KMS-11 (cell line): ENCODE measurements around the gene PKIB.

Source experiments
- H2AFZ ChIP-seq: fragments of 200-600 bp; sonication (generic); 2 replicates; pipeline ENCODE4 v1.6.1; 2016; ENCODE audit warnings: antibody characterized with exemption, mixed run types, low read depth
- H3K27ac ChIP-seq: fragments of 200-600 bp; sonication (generic); 2 replicates; pipeline ENCODE4 v1.6.1; 2016; ENCODE audit warnings: mild to moderate bottlenecking, mixed run types
- H3K27me3 ChIP-seq: fragments of 200-600 bp; sonication (generic); 2 replicates; pipeline ENCODE4 v1.6.1; 2017; ENCODE audit warnings: mild to moderate bottlenecking, low read depth, mixed run types, moderate library complexity; ENCODE audit not compliant: insufficient read depth
- H3K36me3 ChIP-seq: fragments of 200-600 bp; sonication (generic); 2 replicates; pipeline ENCODE4 v1.6.1; 2017; ENCODE audit warnings: mild to moderate bottlenecking, mixed run types; ENCODE audit not compliant: insufficient read depth
- H3K4me1 ChIP-seq: fragments of 200-600 bp; sonication (generic); 2 replicates; pipeline ENCODE4 v1.6.1; 2016; ENCODE audit warnings: mild to moderate bottlenecking, low read depth, mixed run types; ENCODE audit not compliant: poor library complexity, severe bottlenecking
- H3K4me2 ChIP-seq: fragments of 200-600 bp; sonication (generic); 2 replicates; pipeline ENCODE4 v1.7.0; 2016; ENCODE audit warnings: mild to moderate bottlenecking, mixed run types
- H3K4me3 ChIP-seq: fragments of 200-600 bp; sonication (generic); IDR thresholded peaks from 2 replicates; pipeline ENCODE4 v1.6.1; 2017; ENCODE audit warnings: low read depth, low read length, mixed read lengths; ENCODE audit not compliant: insufficient read depth
- H3K79me2 ChIP-seq: fragments of 200-600 bp; sonication (generic); 2 replicates; pipeline ENCODE4 v1.6.1; 2016; ENCODE audit warnings: low read depth, mixed run types; ENCODE audit not compliant: insufficient read depth
- H3K9ac ChIP-seq: fragments of 200-600 bp; sonication (generic); 2 replicates; pipeline ENCODE4 v1.6.1; 2016; ENCODE audit warnings: mild to moderate bottlenecking, mixed run types
- H4K20me1 ChIP-seq: fragments of 200-600 bp; sonication (generic); 2 replicates; pipeline ENCODE4 v1.6.1; 2016; ENCODE audit warnings: mild to moderate bottlenecking, mixed run types; ENCODE audit not compliant: insufficient read depth
- CTCF ChIP-seq: fragments of 200-600 bp; sonication (generic); conservative IDR thresholded peaks from 2 replicates; pipeline ENCODE4 v1.6.1; 2017; ENCODE audit warnings: low read depth, mild to moderate bottlenecking, antibody characterized with exemption, low read length, moderate library complexity, mixed read lengths

Gene PKIB

GRCh38 chr6:122609881-122610689 lies at the start of gene PKIB:
PKIB (plus strand) TSS chr6:122610405; CDS start chr6:122717795, 107,390 bp downstream.
- Histone ChIP-seq H3K4me2 (peak within 1 kb of the TSS; percentile 57), H3K9ac (peak within 1 kb of the TSS; percentile 32; the same call in 1 of the 2 replicates), H4K20me1 (no peaks in the 10 kb centered on the region), H3K27ac (no peak within 1 kb of the TSS), H3K4me3 (no peak within 1 kb of the TSS), H3K4me1 (peaks cover 6% of the 10 kb centered on the region), H3K79me2 (no peaks in the 10 kb centered on the region), H3K27me3 (no peaks in the 10 kb centered on the region), H2AFZ (peak within 1 kb of the TSS; percentile 88), H3K36me3 (no peaks in the 10 kb centered on the region)
- no peak; the same call in 1 of the 2 replicates for TF ChIP-seq CTCF

DNA sequence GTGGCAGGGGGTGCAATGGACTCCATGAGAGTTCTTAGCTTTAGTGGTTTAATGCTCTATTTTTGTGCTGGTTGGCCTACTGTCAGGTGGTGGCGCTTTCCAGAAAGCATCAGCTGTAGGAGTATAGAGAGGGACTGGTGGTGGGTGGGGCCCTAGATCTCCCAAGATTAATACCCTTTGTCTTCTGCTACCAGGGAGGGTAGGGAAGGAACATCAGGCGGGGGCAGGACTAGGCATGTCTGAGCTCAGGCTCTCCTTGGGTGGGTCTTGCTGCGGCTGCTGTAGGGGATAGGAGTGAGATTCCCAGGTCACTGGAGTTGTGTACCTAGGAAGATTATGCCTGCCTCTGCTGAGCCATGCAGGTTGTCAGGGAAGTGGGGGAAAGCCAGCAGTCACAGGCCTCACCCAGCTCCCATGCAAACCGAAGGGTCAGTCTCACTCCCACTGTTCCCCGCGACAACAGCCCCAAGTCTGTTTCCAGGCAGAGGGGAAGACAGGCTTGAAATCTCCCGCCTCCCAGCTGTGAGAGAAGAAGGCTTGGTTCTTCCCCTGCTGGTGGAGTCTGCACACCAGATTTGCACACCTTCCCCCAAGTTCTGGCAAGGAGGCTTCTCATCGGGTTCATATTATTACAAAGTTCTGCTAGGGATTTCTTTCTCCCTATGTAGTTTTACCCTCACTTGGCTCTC lies 46.7 kb upstream of the PKIB start:
- no peak for TF ChIP-seq CTCF
- Histone ChIP-seq H3K9ac (no peak overlapping the region), H3K79me2 (no peaks in the 10 kb centered on the region), H3K4me2 (no peak overlapping the region), H3K27ac (no peak overlapping the region), H3K27me3 (no peaks in the 10 kb centered on the region), H3K4me1 (no peaks in the 10 kb centered on the region), H4K20me1 (no peaks in the 10 kb centered on the region), H3K36me3 (no peaks in the 10 kb centered on the region), H3K4me3 (no peak overlapping the region), H2AFZ (no peak overlapping the region)

DNA sequence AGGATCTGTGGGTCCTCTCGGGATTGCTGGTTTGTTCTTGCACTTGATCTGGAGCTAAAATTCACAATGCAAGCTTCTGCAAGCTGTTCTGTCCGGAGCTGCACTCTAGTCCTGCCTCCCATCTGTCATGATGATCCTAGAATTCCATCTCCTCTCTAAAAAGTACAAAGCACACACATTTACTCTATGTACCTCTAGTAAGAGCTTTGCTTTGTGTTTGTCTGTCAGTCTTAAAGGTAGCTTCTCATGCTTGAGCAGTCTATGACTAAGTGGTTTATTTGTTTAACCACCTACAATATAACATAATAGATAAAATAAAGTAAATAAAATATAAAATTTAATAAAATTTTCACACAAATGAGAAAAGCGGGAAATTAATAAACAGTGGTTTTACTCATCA lies 46.0 kb upstream of the PKIB start:
- Histone ChIP-seq H3K4me1 (no peaks in the 10 kb centered on the region), H4K20me1 (no peaks in the 10 kb centered on the region), H3K27me3 (no peaks in the 10 kb centered on the region), H2AFZ (no peak overlapping the region), H3K4me2 (no peak overlapping the region), H3K79me2 (no peaks in the 10 kb centered on the region), H3K4me3 (no peak overlapping the region), H3K9ac (no peak overlapping the region), H3K36me3 (no peaks in the 10 kb centered on the region), H3K27ac (no peak overlapping the region)
- no peak for TF ChIP-seq CTCF

GRCh38 chr6:122565708-122566107 lies 44.5 kb upstream of the PKIB start:
- no peaks in the 10 kb centered on the region for H3K36me3 ChIP-seq
- no peaks in the 10 kb centered on the region for H4K20me1 ChIP-seq
- H3K79me2 ChIP-seq = no peaks in the 10 kb centered on the region
- H3K27ac ChIP-seq = no peak overlapping the region
- H3K4me3 ChIP-seq = no peak overlapping the region
- TF ChIP-seq CTCF = no peak
- H3K9ac ChIP-seq = no peak overlapping the region
- H2AFZ ChIP-seq = no peak overlapping the region
- no peaks in the 10 kb centered on the region for H3K4me1 ChIP-seq
- H3K27me3 ChIP-seq = no peaks in the 10 kb centered on the region
- H3K4me2 ChIP-seq = no peak overlapping the region
